ENCODE measurements around the gene RNPS1. TPM values are rescaled to one million over a fixed set of nuclear protein-coding genes. Genes with fewer than 3 reads are reported as not detected.

The RNPS1 gene
- total and polyA plus RNA-seq, 9 of the 15 experiments (the other 6 are each of a cell fraction or from before 2014, with no cell fraction given) = 44.9 to 338 (median 202) TPM

GRCh38 chr16:2267913-2268666, at the start of gene RNPS1 (continued):
- no peak for TF ChIP-seq DNMT1 (IDR thresholded peaks at IDR 0.05)
- TF ChIP-seq RBM14 (IDR thresholded peaks at IDR 0.05; ENCODE audit: borderline replicate concordance, insufficient read depth, low read depth, low read length) = 0 out of 2 replicates have a peak, but pooled peaks have one; percentile 83
- TF ChIP-seq, protein P1, sequence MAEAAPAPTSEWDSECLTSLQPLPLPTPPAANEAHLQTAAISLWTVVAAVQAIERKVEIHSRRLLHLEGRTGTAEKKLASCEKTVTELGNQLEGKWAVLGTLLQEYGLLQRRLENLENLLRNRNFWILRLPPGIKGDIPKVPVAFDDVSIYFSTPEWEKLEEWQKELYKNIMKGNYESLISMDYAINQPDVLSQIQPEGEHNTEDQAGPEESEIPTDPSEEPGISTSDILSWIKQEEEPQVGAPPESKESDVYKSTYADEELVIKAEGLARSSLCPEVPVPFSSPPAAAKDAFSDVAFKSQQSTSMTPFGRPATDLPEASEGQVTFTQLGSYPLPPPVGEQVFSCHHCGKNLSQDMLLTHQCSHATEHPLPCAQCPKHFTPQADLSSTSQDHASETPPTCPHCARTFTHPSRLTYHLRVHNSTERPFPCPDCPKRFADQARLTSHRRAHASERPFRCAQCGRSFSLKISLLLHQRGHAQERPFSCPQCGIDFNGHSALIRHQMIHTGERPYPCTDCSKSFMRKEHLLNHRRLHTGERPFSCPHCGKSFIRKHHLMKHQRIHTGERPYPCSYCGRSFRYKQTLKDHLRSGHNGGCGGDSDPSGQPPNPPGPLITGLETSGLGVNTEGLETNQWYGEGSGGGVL (CRISPR knock-in tag; IDR thresholded peaks at IDR 0.05) = no peak
- no peak for TF ChIP-seq PHTF2 (CRISPR knock-in tag; IDR thresholded peaks at IDR 0.05)
- peak; percentile 65 for TF ChIP-seq FIP1L1 (IDR thresholded peaks at IDR 0.05; ENCODE audit: low read depth, low read length, poor library complexity, severe bottlenecking)
- peak in 1 of 2 experiments; percentile 81 for TF ChIP-seq AFF1 (IDR thresholded peaks at IDR 0.05; ENCODE audit: low read depth in 1 of 2, partially characterized antibody in 2 of 2)
- peak; percentile 72; the same call in 1 of the 2 replicates for TF ChIP-seq ZBTB7A (IDR thresholded peaks at IDR 0.05; ENCODE audit: borderline replicate concordance, control insufficient read depth, low read depth, low read length)
- no peak; the same call in 1 of the 2 replicates for TF ChIP-seq KDM2B (CRISPR knock-in tag; IDR thresholded peaks at IDR 0.05)
- peak; percentile 53 for TF ChIP-seq SAP30 (IDR thresholded peaks at IDR 0.05; ENCODE audit: borderline replicate concordance, insufficient read depth, low read depth, low read length, poor library complexity, severe bottlenecking)
- TF ChIP-seq NCOA4 (IDR thresholded peaks at IDR 0.05; ENCODE audit: partially characterized antibody) = no peak
- peak; percentile 78 for TF ChIP-seq ESRRA (IDR thresholded peaks at IDR 0.05; ENCODE audit: borderline replicate concordance, low read depth)
- no peak for TF ChIP-seq ZBTB1 (CRISPR knock-in tag; IDR thresholded peaks at IDR 0.05; ENCODE audit: borderline replicate concordance, low read depth)
- TF ChIP-seq MXI1 (IDR thresholded peaks at IDR 0.05; ENCODE audit: low read depth, low read length) = peak; percentile 55; the same call in 1 of the 2 replicates
- TF ChIP-seq ZNF408 (CRISPR knock-in tag; IDR thresholded peaks at IDR 0.05; ENCODE audit: low read depth) = no peak
- TF ChIP-seq EP400 (IDR thresholded peaks at IDR 0.05) = peak; percentile 100
- TF ChIP-seq TEAD2 (tag; IDR thresholded peaks at IDR 0.05) = no peak
- TF ChIP-seq ZNF785 (CRISPR knock-in tag; IDR thresholded peaks at IDR 0.05) = no peak
- TF ChIP-seq KDM1A (IDR thresholded peaks at IDR 0.05) = no peak
- no peak for TF ChIP-seq ZNF507 (tag; conservative IDR thresholded peaks at IDR 0.05)
- TF ChIP-seq CAMTA2 (CRISPR knock-in tag; conservative IDR thresholded peaks at IDR 0.05) = peak; percentile 82; the same call in 1 of the 2 replicates
- no peak for TF ChIP-seq BMI1 (IDR thresholded peaks at IDR 0.05; ENCODE audit: low read length)

Measured in K562 (cell line).